ELF-1 (cell line): Measurements from ENCODE around the gene VEGFC.

Source experiments
- DNase-seq: peaks from one replicate; pipeline ENCODE4 v3.0.0-alpha.2; 2016; ENCODE audit warnings: low read depth, low spot score

VEGFC gene

DNA sequence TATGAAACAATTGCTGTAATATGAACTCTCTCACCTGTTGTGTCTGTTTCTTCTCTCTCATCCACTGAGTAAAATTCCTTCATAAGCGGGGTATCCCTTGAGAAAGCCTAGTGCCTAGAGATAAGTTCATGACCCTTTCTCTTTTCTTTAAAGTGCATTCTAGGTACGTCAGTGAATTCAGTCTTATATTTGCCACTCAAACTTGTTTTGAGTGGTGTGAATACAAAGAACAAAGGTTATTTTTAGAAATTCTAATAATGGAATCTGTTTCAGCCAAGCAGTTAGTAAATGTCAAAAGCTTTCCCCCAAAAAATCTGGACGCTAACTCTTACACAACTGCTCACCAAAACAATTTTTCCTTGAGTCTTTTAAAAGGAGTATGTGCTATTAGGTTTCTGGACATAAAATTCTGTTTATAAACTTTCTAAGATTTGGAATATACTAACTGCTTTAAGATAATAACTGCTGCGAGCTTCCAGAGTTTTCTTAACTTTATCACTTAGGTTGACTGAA lies 112.0 kb downstream of the VEGFC start:
- DNase-seq, result no peak

DNA sequence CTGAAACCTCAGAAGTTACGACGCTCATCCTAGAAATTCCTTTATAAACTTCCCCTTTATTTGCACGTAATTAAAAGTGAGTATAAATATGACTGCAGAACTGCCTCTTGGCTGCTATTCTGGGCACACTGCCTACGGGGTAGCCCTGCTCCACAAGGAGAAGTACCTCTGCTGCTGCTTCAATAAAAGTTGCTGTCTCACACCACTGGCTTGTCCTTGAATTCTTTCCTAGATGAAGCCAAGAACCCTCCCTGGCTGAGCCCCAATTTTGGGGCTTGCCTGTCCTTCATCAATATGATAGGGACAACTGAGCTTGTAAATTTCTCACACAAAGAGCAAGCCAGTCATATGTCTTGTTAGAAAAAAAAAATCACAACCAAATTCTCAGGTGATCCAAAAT lies 115.8 kb downstream of the VEGFC start:
- DNase-seq, result no peak

- DNase-seq, result no peak
These were observed 116.9 kb downstream of the VEGFC start for GRCh38 chr4:176675810-176676209.

GRCh38 chr4:176671532-176671931 lies 121.2 kb downstream of the VEGFC start:
- DNase-seq, result no peak

- no peak for DNase-seq
These were observed 124.4 kb downstream of the VEGFC start for GRCh38 chr4:176668324-176668723.

- no peak for DNase-seq
These were observed 127.8 kb downstream of the VEGFC start for GRCh38 chr4:176664964-176665363.

- peak; percentile 1 for DNase-seq
These were observed 132.2 kb downstream of the VEGFC start for GRCh38 chr4:176660561-176660960.

GRCh38 chr4:176656108-176656507 lies 136.6 kb downstream of the VEGFC start:
- DNase-seq, result no peak

DNA sequence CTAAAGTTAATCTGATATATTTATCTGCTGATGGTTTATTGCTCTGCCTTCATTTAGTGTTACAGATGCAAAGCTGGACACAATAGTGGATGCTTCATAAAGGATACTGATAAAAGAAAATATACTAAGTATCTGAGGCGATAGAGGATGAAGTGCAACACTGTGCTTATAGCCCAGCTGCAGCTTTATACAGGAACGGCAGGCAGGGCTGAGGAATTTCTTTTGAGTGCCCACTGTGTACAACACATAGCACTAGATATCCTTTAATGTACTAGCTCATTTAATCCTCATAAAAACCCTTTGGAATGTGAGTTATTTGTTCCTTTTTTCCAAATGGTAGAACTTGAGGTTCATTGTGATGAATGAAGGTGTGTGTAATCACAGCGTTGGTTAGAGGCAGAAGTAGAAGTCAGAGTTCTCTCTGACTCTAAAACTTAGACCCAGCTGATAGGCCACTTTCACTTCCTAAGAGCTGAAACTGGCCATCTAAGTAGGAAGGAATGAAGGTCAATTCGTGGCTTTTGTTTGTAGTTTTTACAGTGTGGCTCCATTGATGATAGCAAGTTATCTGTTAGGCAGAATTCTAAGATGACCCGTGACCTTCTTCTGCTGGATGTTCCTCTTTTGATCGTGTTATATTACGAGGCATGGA lies 138.0 kb downstream of the VEGFC start:
- DNase-seq, result no peak

GRCh38 chr4:176653401-176654220 lies 139.1 kb downstream of the VEGFC start:
- no peak for DNase-seq

DNA sequence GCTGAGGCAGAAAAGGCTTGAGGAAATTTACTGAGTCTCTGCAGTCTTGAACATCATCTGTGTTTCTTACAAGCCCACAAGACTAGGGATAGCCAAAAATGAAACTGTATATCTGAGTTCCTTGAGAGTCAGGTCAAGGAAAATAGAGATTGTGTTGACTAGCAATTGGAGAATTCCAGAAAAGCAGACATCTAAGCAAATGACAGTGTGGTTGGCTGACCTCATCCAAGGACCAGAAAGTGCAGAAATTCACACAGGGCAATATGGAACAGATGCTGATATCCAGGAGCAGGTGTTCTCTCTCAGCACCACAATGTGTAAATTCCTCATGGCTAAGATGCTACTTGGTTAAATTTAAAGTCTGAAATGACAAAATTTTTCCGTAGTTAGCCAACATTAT lies 146.4 kb downstream of the VEGFC start:
- DNase-seq, result no peak

GRCh38 chr4:176645246-176645960 lies 147.3 kb downstream of the VEGFC start:
- DNase-seq, result no peak

- DNase-seq, result no peak
These were observed 150.2 kb downstream of the VEGFC start for GRCh38 chr4:176642472-176642871.

DNA sequence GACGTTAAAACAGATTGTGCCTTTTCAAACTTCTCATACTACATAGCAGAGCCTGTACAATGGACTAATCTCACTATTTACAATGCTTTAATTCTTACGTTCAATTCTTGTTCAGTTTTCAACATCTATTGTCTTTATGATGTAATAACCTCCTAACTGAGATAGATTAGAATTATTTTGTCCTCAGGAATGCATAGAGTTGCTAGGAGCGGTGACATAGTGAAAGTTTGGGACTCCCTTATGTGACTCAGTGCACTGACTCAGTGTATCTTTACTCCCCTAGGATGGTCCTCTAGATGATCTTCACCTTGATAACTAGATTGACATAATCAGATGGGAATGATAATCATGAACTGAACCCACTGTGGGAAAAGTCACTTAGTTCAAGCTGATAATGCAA lies 151.5 kb downstream of the VEGFC start:
- DNase-seq, result no peak

DNA sequence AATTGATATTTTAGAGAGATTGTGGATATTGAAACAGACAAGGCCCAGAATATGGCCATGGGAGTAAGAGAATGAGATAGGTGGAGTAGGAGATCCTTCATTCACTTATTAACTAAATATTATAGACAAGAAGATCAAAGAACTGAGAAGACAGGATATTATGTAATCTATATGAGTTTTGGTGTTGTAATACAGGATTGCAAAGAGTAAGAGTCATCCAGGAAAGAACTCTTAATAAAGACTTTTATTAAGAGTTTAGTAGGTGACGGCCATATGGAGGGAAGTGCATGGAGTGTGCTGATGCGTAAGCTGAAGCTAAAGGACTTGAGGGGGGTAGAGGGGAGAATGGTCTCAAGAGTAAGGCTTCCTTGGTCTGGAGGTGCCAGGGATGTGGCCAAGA lies 153.7 kb downstream of the VEGFC start:
- DNase-seq, result no peak

- no peak for DNase-seq
These were observed 156.4 kb downstream of the VEGFC start for GRCh38 chr4:176636292-176636691.

GRCh38 chr4:176635372-176636261 lies 157.1 kb downstream of the VEGFC start:
- DNase-seq, result no peak
